ENCODE results near the gene CCDC33. TPM values are rescaled to one million over a fixed set of nuclear protein-coding genes. Genes with fewer than 3 reads are reported as not detected.

Gene CCDC33
- total RNA-seq, 1 experiment from 2014 or later, result 0.15 TPM

- Histone ChIP-seq H3K9me3 (ENCODE audit: control insufficient read depth in 1 of 2, insufficient read depth in 1 of 2, low read depth in 1 of 2, low read length in 2 of 2) (no peaks in the 10 kb centered on the region), H3K79me2 (ENCODE audit: insufficient read depth, low read length) (no peaks in the 10 kb centered on the region), H3K9ac (ENCODE audit: low read length) (no peak overlapping the region), H3K9me2 (ENCODE audit: insufficient read depth) (no peaks in the 10 kb centered on the region), H2AFZ (ENCODE audit: low read depth, low read length, poor library complexity, severe bottlenecking) (no peak overlapping the region), H4K20me1 (ENCODE audit: insufficient read depth) (no peaks in the 10 kb centered on the region), H3K4me2 (ENCODE audit: low read length) (no peak overlapping the region), H3K4me1 (ENCODE audit: control insufficient read depth in 1 of 2, insufficient read depth in 2 of 2, low read length in 2 of 2) (no peaks in the 10 kb centered on the region), H3K36me3 (ENCODE audit: control insufficient read depth in 1 of 2, insufficient read depth in 2 of 2, low read length in 2 of 2) (no peaks in the 10 kb centered on the region), H3K4me3 (replicated peaks in 1 of 2; ENCODE audit: low read depth in 1 of 2, low read length in 2 of 2) (no peak overlapping the region), H3K27ac (ENCODE audit: low read depth, low read length) (no peak overlapping the region), H3K27me3 (ENCODE audit: insufficient read depth, low read length) (peaks cover 41% of the 10 kb centered on the region; the same call in 1 of the 2 replicates)
- DNase-seq (ENCODE audit: low read depth, low spot score), result no peak
- ChIA-PET RAD21 (ENCODE audit: low non-redundant PET in 1 of 2, low total read pairs in 2 of 2, uncharacterized antibody in 2 of 2, unreplicated experiment in 2 of 2) (no interaction called here), POLR2A (no interaction called here), CTCF (no interaction called here)
- intact Hi-C loops (cut with micrococcal nuclease), result loop anchor here (5.0 kb wide), 1 partner anchor 249 kb away; no protein-coding TSS in a partner anchor
- no peak for ATAC-seq
- no TSS peak for BruUV-seq (replicated peaks)
- TF ChIP-seq SRF (IDR thresholded peaks at IDR 0.05; ENCODE audit: low read depth) (no peak), EZH2phosphoT487 (IDR thresholded peaks at IDR 0.05; ENCODE audit: borderline replicate concordance) (no peak), SIN3A (IDR thresholded peaks at IDR 0.05; ENCODE audit: low read depth) (no peak), ZFX (IDR thresholded peaks at IDR 0.05) (no peak), JUND (IDR thresholded peaks at IDR 0.05) (no peak), SP1 (IDR thresholded peaks at IDR 0.05; ENCODE audit: low read depth) (no peak), CBX3 (IDR thresholded peaks at IDR 0.05; ENCODE audit: low read depth) (no peak), MAX (IDR thresholded peaks at IDR 0.05) (no peak), POLR2A (IDR thresholded peaks at IDR 0.05; ENCODE audit: borderline replicate concordance, extremely low read depth, insufficient read depth, insufficient read length) (no peak), ATF3 (IDR thresholded peaks at IDR 0.05) (no peak), RAD21 (IDR thresholded peaks at IDR 0.05; ENCODE audit: low read depth) (no peak), YY1 (IDR thresholded peaks at IDR 0.05; ENCODE audit: extremely low read depth, insufficient replicate concordance, low read depth, low read length) (no peak), EZH2 (IDR thresholded peaks at IDR 0.05) (no peak), EGR1 (IDR thresholded peaks at IDR 0.05; ENCODE audit: low read depth) (no peak), POLR2AphosphoS5 (IDR thresholded peaks at IDR 0.05; ENCODE audit: low read depth, low read length) (no peak), FOSL1 (IDR thresholded peaks at IDR 0.05; ENCODE audit: low read depth) (no peak), ELF1 (IDR thresholded peaks at IDR 0.05; ENCODE audit: borderline replicate concordance, low read depth) (no peak), REST (IDR thresholded peaks at IDR 0.05; ENCODE audit: low read depth) (no peak), TCF7L2 (IDR thresholded peaks at IDR 0.05; ENCODE audit: borderline replicate concordance, extremely low read depth, insufficient read depth, insufficient read length) (no peak)
- TF ChIP-seq, protein P1, sequence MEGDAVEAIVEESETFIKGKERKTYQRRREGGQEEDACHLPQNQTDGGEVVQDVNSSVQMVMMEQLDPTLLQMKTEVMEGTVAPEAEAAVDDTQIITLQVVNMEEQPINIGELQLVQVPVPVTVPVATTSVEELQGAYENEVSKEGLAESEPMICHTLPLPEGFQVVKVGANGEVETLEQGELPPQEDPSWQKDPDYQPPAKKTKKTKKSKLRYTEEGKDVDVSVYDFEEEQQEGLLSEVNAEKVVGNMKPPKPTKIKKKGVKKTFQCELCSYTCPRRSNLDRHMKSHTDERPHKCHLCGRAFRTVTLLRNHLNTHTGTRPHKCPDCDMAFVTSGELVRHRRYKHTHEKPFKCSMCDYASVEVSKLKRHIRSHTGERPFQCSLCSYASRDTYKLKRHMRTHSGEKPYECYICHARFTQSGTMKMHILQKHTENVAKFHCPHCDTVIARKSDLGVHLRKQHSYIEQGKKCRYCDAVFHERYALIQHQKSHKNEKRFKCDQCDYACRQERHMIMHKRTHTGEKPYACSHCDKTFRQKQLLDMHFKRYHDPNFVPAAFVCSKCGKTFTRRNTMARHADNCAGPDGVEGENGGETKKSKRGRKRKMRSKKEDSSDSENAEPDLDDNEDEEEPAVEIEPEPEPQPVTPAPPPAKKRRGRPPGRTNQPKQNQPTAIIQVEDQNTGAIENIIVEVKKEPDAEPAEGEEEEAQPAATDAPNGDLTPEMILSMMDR (IDR thresholded peaks at IDR 0.05 in 2 of 3, conservative IDR thresholded peaks at IDR 0.05 in 1 of 3; ENCODE audit: borderline replicate concordance in 1 of 3, insufficient read depth in 1 of 3, low read depth in 2 of 3, low read length in 2 of 3), result no peak
Measured at GRCh38 chr15:74301583-74302361, 65.6 kb downstream of the CCDC33 start.

Data from HCT116 (cell line).